Kidney (tissue), 14 donors: ENCODE measurements around the gene TNNI3K. TPM values are rescaled to one million over a fixed set of nuclear protein-coding genes. Genes with fewer than 3 reads are reported as not detected.

Experiments used
- DNase-seq, 5 donors: peaks; one replicate each; pipeline ENCODE4 v3.0.0-alpha.2; 2013 to 2020
- FAIRE-seq: peaks from 2 replicates; lab custom pipeline; 2012; peaks lifted over from hg19 to GRCh38; lab: Jason Lieb, UNC
- H3K27ac ChIP-seq, 2 donors: one replicate each; pipeline ENCODE4 v1.7.0; 2013; ENCODE audit warnings: low read depth in 2 of 2, low read length in 2 of 2, inconsistent platforms in 1 of 2
- H3K27me3 ChIP-seq: one replicate; pipeline ENCODE4 v1.7.1; 2013; ENCODE audit warnings: low read length, inconsistent platforms; ENCODE audit not compliant: control insufficient read depth, insufficient read depth
- H3K36me3 ChIP-seq, 3 donors: one replicate each; pipeline versions ENCODE4 v1.7.0 to v1.7.1; 2013; ENCODE audit warnings: low read length in 3 of 3, control low read depth in 1 of 3, inconsistent platforms in 1 of 3; ENCODE audit not compliant: insufficient read depth in 3 of 3, control insufficient read depth in 2 of 3
- H3K4me1 ChIP-seq, 3 donors: one replicate each; pipeline versions ENCODE4 v1.7.0 to v1.7.1; 2013; ENCODE audit warnings: low read length in 3 of 3, inconsistent platforms in 1 of 3, low read depth in 1 of 3; ENCODE audit not compliant: control insufficient read depth in 2 of 3, insufficient read depth in 2 of 3
- H3K4me3 ChIP-seq, 3 donors: one replicate each; pipeline versions ENCODE4 v1.7.0 to v1.8.1; 2013; ENCODE audit warnings: low read length in 3 of 3, control low read depth in 1 of 3, inconsistent platforms in 1 of 3
- H3K9ac ChIP-seq, 3 donors: one replicate each; pipeline versions ENCODE4 v1.7.0 to v1.7.1; 2013; ENCODE audit warnings: low read length in 3 of 3, control low read depth in 1 of 3, inconsistent platforms in 1 of 3
- H3K9me3 ChIP-seq, 3 donors: one replicate each; pipeline versions ENCODE4 v1.7.0 to v1.7.1; 2013; ENCODE audit warnings: low read length in 3 of 3, control low read depth in 1 of 3, inconsistent platforms in 1 of 3; ENCODE audit not compliant: control insufficient read depth in 2 of 3, insufficient read depth in 1 of 3
- intact Hi-C: fragments of 100-400 bp; cut with DNase I; formaldehyde crosslinking; loops from one replicate; pipeline ENCODE4 v1.11.1; 2022
- polyA plus RNA-seq: library from polyadenylated mRNA; stranded (reverse); fragments of 350-450 nt; fragmentation: Illumina TruSeq; extraction: RNeasy Lipid Tissue Mini Kit (QIAGEN cat#74804); gene quantifications from one replicate; pipeline ENCODE4 v1.2.3, GENCODE V29; 2014; ENCODE audit warnings: low read depth, low replicate concordance; ENCODE audit not compliant: insufficient read depth
- total RNA-seq: library from RNA; stranded (reverse); fragmentation: NEBNext Ultra II Directional; extraction: Animal tissue kit (Norgen Biotek cat#: 25700); gene quantifications from one replicate; pipeline ENCODE4 v1.2.1, GENCODE V29; 2021
- TF ChIP-seq, protein P1 (sequence below): IDR thresholded peaks from 3 replicates; pipeline ENCODE4 v1.5.1; 2012; ENCODE audit warnings: mild to moderate bottlenecking, moderate library complexity, borderline replicate concordance; ENCODE audit not compliant: insufficient read depth; ENCODE audit errors: extremely low read depth
- donor health status: control.
- donor health status: control.
- donor health status: control.
- donor health status: control.
- donor health status: control.
- donor health status: DM: yes; HTN: yes; CAD: no.
- donor health status: Normal renal cell carcinoma (clear cell type).

Gene TNNI3K
- total and polyA plus RNA-seq, 2 donors from 2014 or later: 1.4 to 2.2 TPM

DNA sequence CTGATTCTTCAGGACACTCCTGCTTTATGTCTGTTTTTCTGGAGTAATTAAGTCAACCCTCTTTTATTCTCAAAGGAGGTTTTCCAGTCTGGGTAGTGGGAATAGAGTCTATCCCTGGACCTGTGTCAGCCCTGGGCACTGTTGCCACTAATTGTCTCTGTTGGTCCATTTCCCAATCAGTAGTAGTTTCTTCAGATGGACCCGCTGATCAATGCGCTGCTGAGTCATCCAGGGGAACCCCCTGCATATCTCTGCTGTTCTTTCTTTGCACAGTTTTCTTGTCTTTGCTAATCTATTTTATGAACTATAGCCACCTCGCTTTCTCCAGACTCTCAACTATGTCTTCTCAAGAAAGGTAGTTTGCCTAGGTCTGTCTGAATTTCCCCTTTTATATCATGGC is 82.5 kb downstream of the TNNI3K start:
- Histone ChIP-seq H3K27ac (no peak overlapping the region), H3K4me3 (no peak overlapping the region), H3K36me3 (no peaks in the 10 kb centered on the region), H3K9me3 (no peaks in the 10 kb centered on the region), H3K9ac (no peak overlapping the region), H3K27me3 (no peaks in the 10 kb centered on the region), H3K4me1 (peaks cover 0 to 5% (median 0%) of the 10 kb centered on the region in 3 donors)
- FAIRE-seq: no peak
- DNase-seq: no peak
- TF ChIP-seq, protein P1, sequence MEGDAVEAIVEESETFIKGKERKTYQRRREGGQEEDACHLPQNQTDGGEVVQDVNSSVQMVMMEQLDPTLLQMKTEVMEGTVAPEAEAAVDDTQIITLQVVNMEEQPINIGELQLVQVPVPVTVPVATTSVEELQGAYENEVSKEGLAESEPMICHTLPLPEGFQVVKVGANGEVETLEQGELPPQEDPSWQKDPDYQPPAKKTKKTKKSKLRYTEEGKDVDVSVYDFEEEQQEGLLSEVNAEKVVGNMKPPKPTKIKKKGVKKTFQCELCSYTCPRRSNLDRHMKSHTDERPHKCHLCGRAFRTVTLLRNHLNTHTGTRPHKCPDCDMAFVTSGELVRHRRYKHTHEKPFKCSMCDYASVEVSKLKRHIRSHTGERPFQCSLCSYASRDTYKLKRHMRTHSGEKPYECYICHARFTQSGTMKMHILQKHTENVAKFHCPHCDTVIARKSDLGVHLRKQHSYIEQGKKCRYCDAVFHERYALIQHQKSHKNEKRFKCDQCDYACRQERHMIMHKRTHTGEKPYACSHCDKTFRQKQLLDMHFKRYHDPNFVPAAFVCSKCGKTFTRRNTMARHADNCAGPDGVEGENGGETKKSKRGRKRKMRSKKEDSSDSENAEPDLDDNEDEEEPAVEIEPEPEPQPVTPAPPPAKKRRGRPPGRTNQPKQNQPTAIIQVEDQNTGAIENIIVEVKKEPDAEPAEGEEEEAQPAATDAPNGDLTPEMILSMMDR: no peak
- intact Hi-C loops: no loop called here

DNA sequence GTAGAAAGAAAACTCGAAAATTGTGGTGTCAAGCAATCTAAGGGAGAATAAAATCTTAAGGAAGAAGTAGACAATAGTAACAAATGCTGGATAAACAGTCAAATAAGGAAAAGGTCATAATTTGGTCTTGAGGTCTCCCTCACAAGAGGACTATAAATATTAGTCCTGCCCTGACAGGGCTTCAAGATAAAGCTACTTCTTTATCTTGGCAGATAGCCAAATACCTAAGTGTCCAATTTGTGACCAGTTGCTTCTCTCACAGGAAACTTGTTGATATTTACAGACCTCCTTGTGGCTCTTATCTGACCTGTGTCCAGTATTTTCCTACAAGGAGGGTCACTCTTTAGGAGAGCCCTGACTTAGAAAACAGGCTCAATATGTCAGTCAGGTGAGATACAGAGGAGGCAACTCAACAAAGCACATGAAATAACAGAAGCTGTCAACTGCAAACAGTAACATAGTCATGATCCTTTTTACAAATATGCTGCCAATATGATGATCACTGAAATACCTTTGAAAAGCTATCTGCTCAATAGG is 88.8 kb downstream of the TNNI3K start:
- TF ChIP-seq, protein P1: no peak
- no peaks in the 10 kb centered on the region for H3K9me3 ChIP-seq
- no peak for FAIRE-seq
- H3K27ac ChIP-seq: no peak overlapping the region
- no peak overlapping the region for H3K9ac ChIP-seq
- no peaks in the 10 kb centered on the region for H3K27me3 ChIP-seq
- peak overlapping the region in 1 of 3 donors; percentile 12 for H3K4me3 ChIP-seq
- intact Hi-C loops: no loop called here
- H3K36me3 ChIP-seq: no peaks in the 10 kb centered on the region
- H3K4me1 ChIP-seq: peaks cover 0 to 5% (median 0%) of the 10 kb centered on the region in 3 donors
- peak in 2 of 5 donors; percentile 31 to 39 for DNase-seq

DNA sequence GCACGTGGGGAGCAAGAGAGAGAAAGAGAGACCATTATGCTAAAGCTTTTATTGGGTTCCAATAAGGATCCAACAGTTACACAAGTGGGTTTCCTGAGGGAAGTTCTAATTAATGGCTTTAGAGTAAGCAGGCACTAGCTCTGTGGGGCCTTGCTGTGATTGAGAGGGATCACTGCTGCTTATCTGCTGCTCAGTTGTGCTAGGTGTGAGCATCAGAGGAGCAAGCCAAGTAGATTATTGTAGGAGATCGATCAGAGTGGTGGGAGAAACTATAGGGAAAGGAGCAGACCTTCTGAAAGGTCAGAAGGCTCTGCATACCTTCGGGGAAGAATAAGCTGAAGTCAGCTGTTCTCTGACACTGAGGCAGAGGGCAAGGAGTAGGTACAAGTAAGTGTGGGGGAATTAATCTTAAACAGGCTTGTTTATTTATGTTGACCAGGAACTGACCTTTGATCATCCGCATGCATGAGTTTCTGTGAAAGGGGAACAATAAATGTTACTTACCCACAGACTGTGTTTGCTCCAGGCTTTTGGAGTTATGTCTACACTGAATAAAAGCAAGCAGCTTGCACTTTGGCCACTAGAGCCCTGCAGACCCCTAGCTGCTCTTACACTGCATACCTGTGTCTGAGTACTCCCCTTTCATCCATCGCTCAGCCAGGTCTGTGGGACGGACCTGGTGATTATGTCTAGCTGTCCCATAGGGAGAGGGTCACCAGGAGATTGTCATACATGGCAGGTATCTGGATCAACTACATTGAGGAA is 89.7 kb downstream of the TNNI3K start:
- Histone ChIP-seq H3K9me3 (no peaks in the 10 kb centered on the region), H3K27ac (no peak overlapping the region), H3K36me3 (no peaks in the 10 kb centered on the region), H3K9ac (no peak overlapping the region), H3K27me3 (no peaks in the 10 kb centered on the region), H3K4me3 (no peak overlapping the region), H3K4me1 (no peaks in the 10 kb centered on the region)
- intact Hi-C loops: no loop called here
- FAIRE-seq: no peak
- no peak for DNase-seq
- TF ChIP-seq, protein P1: no peak
